ENCODE data around the gene CNTN5.

The CNTN5 gene

GRCh38 chr11:100316952-100317351 is 1296.2 kb downstream of the CNTN5 start:
- DNase-seq (ENCODE audit: low read depth) = no peak

- no peak for DNase-seq (ENCODE audit: low read depth)
These were observed 1298.9 kb downstream of the CNTN5 start for GRCh38 chr11:100319691-100320090.

- DNase-seq (ENCODE audit: low read depth) = no peak
These were observed 1308.0 kb downstream of the CNTN5 start for GRCh38 chr11:100328626-100329340.

GRCh38 chr11:100329352-100329751 is 1308.6 kb downstream of the CNTN5 start:
- no peak for DNase-seq (ENCODE audit: low read depth)

GRCh38 chr11:100336873-100337272 is 1316.1 kb downstream of the CNTN5 start:
- no peak for DNase-seq (ENCODE audit: low read depth)

- no peak for DNase-seq (ENCODE audit: low read depth)
These were observed 1317.5 kb downstream of the CNTN5 start for GRCh38 chr11:100338144-100338840.

GRCh38 chr11:100340466-100341319 is 1319.9 kb downstream of the CNTN5 start:
- DNase-seq (ENCODE audit: low read depth) = no peak

GRCh38 chr11:100353083-100353482 is 1332.3 kb downstream of the CNTN5 start:
- no peak for DNase-seq (ENCODE audit: low read depth)

GRCh38 chr11:100354736-100355135 is 1334.0 kb downstream of the CNTN5 start:
- no peak for DNase-seq (ENCODE audit: low read depth)

- no peak for DNase-seq (ENCODE audit: low read depth)
These were observed 1335.3 kb downstream of the CNTN5 start for GRCh38 chr11:100356035-100356434.

- no peak for DNase-seq (ENCODE audit: low read depth)
These were observed 1338.5 kb downstream of the CNTN5 start for GRCh38 chr11:100359281-100359680.

GRCh38 chr11:100367892-100368291 is 1347.1 kb downstream of the CNTN5 start:
- no peak for DNase-seq (ENCODE audit: low read depth)

- no peak for DNase-seq (ENCODE audit: low read depth)
These were observed 1362.7 kb downstream of the CNTN5 start for GRCh38 chr11:100383357-100383865.

GRCh38 chr11:100396266-100396665 is 1375.5 kb downstream of the CNTN5 start:
- no peak for DNase-seq (ENCODE audit: low read depth)

- no peak for DNase-seq (ENCODE audit: low read depth)
These were observed 1376.7 kb downstream of the CNTN5 start for GRCh38 chr11:100397401-100397800.

GRCh38 chr11:100403816-100404215 is 1383.1 kb downstream of the CNTN5 start:
- no peak for DNase-seq (ENCODE audit: low read depth)

- DNase-seq (ENCODE audit: low read depth) = no peak
These were observed 1384.2 kb downstream of the CNTN5 start for GRCh38 chr11:100404907-100405306.
